Measurements from ENCODE around the gene EXOG.

The EXOG gene

DNA sequence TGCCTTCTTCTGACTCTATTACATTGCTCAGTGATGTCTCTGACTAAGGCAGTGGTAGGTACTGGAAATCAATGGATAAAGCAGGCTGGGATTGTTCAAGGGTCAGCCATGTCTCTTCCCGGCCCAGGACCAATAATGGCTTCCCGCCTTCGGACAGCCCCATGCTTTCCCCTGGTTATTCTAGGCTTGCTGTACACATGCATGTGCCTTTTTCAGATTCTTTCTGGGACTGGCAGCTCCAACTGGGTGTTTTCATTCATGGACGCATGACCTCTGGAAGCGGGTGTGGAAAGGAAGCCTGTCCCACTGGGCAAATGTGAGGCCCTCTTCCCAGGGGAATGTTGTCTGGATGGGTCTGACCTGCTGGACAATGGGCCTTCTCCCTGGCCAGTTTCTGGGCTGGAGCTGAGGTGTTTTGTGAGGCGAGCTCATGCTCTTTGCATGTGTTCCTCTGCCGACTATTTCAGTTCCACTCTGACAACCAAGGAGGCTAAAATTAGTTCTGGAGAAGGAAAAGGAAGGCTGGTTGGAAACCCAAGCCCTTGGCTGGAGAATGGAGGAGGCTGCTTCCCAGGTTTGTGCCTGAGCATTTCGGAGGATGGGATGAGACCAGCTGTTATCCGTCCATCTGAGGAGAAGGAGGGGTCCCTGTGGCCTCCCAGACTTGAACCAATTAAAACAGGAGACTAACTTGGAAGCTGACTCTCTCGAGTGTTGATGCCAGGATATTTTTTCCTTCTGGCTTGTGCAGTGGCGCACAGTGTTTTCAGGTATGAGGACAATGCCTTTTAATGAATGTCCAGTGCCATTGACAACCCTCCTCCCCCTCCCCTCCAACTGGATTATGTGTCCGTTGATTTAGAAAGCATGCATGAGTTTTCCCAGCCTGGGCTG is 35.5 kb upstream of the EXOG start:
- in situ Hi-C loops (cut with HindIII; ENCODE audit: low sequenced_read_pairs) = no loop called here
- TF ChIP-seq, protein P1, sequence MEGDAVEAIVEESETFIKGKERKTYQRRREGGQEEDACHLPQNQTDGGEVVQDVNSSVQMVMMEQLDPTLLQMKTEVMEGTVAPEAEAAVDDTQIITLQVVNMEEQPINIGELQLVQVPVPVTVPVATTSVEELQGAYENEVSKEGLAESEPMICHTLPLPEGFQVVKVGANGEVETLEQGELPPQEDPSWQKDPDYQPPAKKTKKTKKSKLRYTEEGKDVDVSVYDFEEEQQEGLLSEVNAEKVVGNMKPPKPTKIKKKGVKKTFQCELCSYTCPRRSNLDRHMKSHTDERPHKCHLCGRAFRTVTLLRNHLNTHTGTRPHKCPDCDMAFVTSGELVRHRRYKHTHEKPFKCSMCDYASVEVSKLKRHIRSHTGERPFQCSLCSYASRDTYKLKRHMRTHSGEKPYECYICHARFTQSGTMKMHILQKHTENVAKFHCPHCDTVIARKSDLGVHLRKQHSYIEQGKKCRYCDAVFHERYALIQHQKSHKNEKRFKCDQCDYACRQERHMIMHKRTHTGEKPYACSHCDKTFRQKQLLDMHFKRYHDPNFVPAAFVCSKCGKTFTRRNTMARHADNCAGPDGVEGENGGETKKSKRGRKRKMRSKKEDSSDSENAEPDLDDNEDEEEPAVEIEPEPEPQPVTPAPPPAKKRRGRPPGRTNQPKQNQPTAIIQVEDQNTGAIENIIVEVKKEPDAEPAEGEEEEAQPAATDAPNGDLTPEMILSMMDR (IDR thresholded peaks at IDR 0.05; ENCODE audit: low read depth, low read length) = no peak
- no peak for DNase-seq (ENCODE audit: low read depth, low spot score)
- no peak overlapping the region for H3K4me3 ChIP-seq (ENCODE audit: low read depth, low read length)

DNA sequence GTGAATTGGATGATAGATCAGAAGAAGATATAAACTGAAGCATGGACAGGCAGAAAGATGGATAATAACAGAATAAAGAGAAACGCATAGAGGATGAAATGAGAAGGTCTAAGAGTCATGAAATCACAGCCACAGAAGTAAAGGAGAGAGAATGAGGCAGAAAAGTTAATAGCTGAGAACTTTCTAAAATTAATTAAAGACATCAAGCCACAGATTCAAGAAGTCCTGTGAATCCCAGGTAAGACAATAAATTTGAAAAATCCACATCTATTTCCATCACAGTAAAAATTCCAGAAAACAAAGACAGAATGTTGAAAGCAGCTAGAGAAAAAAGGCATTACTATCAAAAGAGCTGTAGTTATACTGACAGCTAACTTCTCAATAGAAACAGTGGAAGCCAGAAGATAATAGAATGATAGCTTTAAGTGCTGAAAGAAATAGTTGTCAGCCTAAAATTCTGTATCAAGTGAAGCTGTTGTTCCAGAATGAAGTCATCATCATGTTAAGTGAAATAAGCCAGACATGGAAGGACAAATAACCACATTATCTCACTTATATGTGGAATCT is 30.5 kb upstream of the EXOG start:
- H3K4me3 ChIP-seq (ENCODE audit: low read depth, low read length) = no peak overlapping the region
- TF ChIP-seq, protein P1 (IDR thresholded peaks at IDR 0.05; ENCODE audit: low read depth, low read length) = no peak
- in situ Hi-C loops (cut with HindIII; ENCODE audit: low sequenced_read_pairs) = no loop called here
- no peak for DNase-seq (ENCODE audit: low read depth, low spot score)

DNA sequence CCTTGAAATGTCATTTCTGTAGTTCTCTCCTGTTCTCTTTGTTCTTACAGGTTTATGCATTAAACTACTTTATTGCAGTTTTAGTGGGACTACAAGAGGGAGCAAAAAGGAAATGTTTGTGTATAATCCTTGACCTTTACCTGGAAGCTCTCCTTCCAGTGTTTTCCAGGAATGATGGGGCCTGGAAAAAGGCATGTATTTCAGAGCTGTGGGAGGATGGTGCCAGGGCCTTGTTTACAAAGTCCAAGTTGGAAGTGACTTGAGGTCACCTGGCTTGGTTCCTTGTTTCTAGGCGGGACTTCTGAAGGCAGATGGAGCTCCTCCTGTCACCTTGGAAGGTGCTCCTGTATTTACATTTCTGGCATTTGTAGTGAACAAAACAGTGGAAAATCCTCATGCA is 27.4 kb upstream of the EXOG start:
- TF ChIP-seq, protein P1 (IDR thresholded peaks at IDR 0.05; ENCODE audit: low read depth, low read length) = no peak
- H3K4me3 ChIP-seq (ENCODE audit: low read depth, low read length) = no peak overlapping the region
- DNase-seq (ENCODE audit: low read depth, low spot score) = no peak
- in situ Hi-C loops (cut with HindIII; ENCODE audit: low sequenced_read_pairs) = no loop called here

DNA sequence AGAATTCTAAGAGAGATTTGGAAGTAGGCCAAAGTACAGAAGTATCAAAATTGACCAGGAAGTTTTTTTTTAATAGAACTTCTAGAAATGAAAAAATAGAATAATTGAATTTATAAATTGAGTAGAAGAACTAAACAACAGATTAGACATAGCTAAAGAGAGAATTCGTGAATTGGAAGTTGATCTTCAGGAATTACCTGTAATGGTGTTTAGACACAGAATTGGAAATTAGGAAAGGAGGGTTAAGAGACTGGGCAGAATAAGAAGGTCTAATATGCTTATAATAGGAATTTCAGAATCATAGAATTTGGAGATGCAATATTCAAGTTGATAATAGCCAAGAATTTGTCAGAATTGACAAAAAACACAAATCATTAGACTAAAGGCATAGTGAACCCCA is 26.3 kb upstream of the EXOG start:
- TF ChIP-seq, protein P1 (IDR thresholded peaks at IDR 0.05; ENCODE audit: low read depth, low read length) = no peak
- in situ Hi-C loops (cut with HindIII; ENCODE audit: low sequenced_read_pairs) = no loop called here
- DNase-seq (ENCODE audit: low read depth, low spot score) = no peak
- no peak overlapping the region for H3K4me3 ChIP-seq (ENCODE audit: low read depth, low read length)

DNA sequence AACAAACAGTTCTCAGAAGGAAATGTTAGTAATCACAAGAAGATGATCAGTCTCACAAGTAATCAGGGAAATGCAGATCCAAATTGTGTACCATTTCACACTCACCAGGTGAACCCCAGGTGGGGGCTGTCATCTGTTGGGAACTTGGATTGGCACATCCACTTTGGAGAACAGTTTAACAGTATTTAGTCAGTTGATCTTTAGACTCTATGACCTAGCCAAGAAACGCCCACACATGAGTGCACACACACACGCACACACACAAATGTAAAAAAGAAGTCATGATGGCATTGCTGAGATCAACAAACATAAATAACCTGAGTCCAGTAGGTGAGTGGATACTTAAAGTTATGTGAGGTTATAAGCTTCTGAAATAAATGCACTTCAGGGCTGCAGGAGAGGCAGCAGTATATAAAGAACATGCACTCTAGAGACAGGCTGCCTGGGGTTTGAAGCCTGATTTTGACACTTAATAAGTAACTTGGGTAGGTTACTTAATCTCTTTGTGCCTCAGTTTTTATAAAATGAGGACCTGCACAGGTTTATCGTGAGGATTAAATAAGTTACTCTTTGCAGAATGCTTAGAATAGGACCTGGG is 24.8 kb upstream of the EXOG start:
- in situ Hi-C loops (cut with HindIII; ENCODE audit: low sequenced_read_pairs) = no loop called here
- TF ChIP-seq, protein P1 (IDR thresholded peaks at IDR 0.05; ENCODE audit: low read depth, low read length) = no peak
- H3K4me3 ChIP-seq (ENCODE audit: low read depth, low read length) = no peak overlapping the region
- no peak for DNase-seq (ENCODE audit: low read depth, low spot score)

DNA sequence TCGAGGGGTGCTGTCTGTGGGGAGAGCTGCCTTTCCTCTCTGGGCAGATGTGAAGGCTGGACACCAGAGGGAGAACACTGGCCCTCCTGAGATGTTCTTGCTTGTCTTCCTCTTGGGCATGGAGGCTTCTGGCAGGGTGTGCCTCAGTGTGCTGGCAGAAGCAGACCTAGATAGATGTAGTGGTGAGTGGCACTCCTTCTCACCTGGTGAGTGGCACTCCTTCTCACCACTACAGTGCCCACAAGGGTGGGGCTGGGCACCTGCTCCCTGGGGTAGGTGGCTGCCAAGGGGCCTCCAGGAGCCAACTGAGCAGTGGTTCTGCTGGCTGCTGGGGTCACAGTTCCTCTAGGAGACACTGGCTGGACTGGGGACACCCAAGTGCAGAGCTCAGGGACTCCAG is 23.8 kb upstream of the EXOG start:
- in situ Hi-C loops (cut with HindIII; ENCODE audit: low sequenced_read_pairs) = no loop called here
- TF ChIP-seq, protein P1 (IDR thresholded peaks at IDR 0.05; ENCODE audit: low read depth, low read length) = no peak
- no peak overlapping the region for H3K4me3 ChIP-seq (ENCODE audit: low read depth, low read length)
- no peak for DNase-seq (ENCODE audit: low read depth, low spot score)
